HEK293 (cell line): ENCODE results near the gene NLRP6.
A peak's percentile ranks its signal among the peaks of the same experiment; 100 is the strongest.

ENCODE experiments used
- CTCF ChIA-PET: fragments of 350-600 bp; formaldehyde crosslinking; extraction: SDS; loops from one replicate; lab custom pipeline; 2021; ENCODE audit warnings: antibody characterized with exemption; lab: Yijun Ruan, JAX
- POLR2A ChIA-PET: fragments of 300-600 bp; formaldehyde crosslinking; extraction: SDS; loops from one replicate; lab custom pipeline; 2020; ENCODE audit warnings: antibody characterized with exemption, inconsistent platforms; lab: Yijun Ruan, JAX
- H3K27ac ChIP-seq: fragments of 200-500 bp; sonication (Bioruptor generic); 2 replicates; pipeline ENCODE4 v1.5.1; 2014; ENCODE audit warnings: low read depth, low read length, control low read depth, inconsistent platforms; ENCODE audit errors: extremely low read depth
- H3K36me3 ChIP-seq, 2 experiments: fragments of 200-500 bp in 1 of 2; sonication (Bioruptor generic) in 1 of 2; 1 replicate in 1 of 2; 2 replicates in 1 of 2; pipeline ENCODE4 v1.5.1; 2014 to 2017; ENCODE audit warnings: inconsistent platforms in 2 of 2, low read length in 2 of 2; ENCODE audit not compliant: control insufficient read depth in 2 of 2, insufficient read depth in 1 of 2
- H3K4me1 ChIP-seq: fragments of 200-500 bp; sonication (Bioruptor generic); 2 replicates; pipeline ENCODE4 v1.5.1; 2014; ENCODE audit warnings: mild to moderate bottlenecking, low read length, inconsistent platforms; ENCODE audit not compliant: control insufficient read depth, insufficient read depth
- H3K4me3 ChIP-seq: 2 replicates; pipeline ENCODE4 v1.5.1; 2011; ENCODE audit warnings: low read depth, mild to moderate bottlenecking, control low read depth, low read length, moderate library complexity
- H3K9me3 ChIP-seq: fragments of 200-500 bp; sonication (Bioruptor generic); 2 replicates; pipeline ENCODE4 v1.5.1; 2014; ENCODE audit warnings: low read depth, low read length, inconsistent platforms; ENCODE audit not compliant: control insufficient read depth, insufficient read depth
- GLIS1 ChIP-seq: fragments of 450-650 bp; formaldehyde crosslinking; IDR thresholded peaks from 2 replicates; pipeline ENCODE4 v1.5.1; 2016; ENCODE audit warnings: missing biosample characterization, missing genetic modification characterization
- SCRT2 ChIP-seq: fragments of 450-650 bp; formaldehyde crosslinking; IDR thresholded peaks from 2 replicates; pipeline ENCODE4 v1.5.1; 2016; ENCODE audit warnings: missing biosample characterization, missing genetic modification characterization
- SP3 ChIP-seq: fragments of 450-650 bp; formaldehyde crosslinking; IDR thresholded peaks from 2 replicates; pipeline ENCODE4 v1.5.1; 2016; ENCODE audit warnings: missing biosample characterization, missing genetic modification characterization
- ZNF114 ChIP-seq: fragments of 450-650 bp; formaldehyde crosslinking; IDR thresholded peaks from 2 replicates; pipeline ENCODE4 v1.5.0; 2017; ENCODE audit warnings: missing biosample characterization, missing genetic modification characterization
- ZNF133 ChIP-seq: fragments of 450-650 bp; formaldehyde crosslinking; IDR thresholded peaks from 2 replicates; pipeline ENCODE4 v1.5.1; 2016; ENCODE audit warnings: missing biosample characterization, missing genetic modification characterization
- ZNF16 ChIP-seq: fragments of 450-650 bp; formaldehyde crosslinking; IDR thresholded peaks from 2 replicates; pipeline ENCODE4 v1.5.1; 2016; ENCODE audit warnings: low read depth, missing biosample characterization, missing genetic modification characterization
- ZNF175 ChIP-seq: fragments of 450-650 bp; formaldehyde crosslinking; IDR thresholded peaks from 2 replicates; pipeline ENCODE4 v1.5.1; 2016; ENCODE audit warnings: missing biosample characterization, missing genetic modification characterization
- ZNF335 ChIP-seq: fragments of 450-650 bp; formaldehyde crosslinking; conservative IDR thresholded peaks from 2 replicates; pipeline ENCODE4 v1.5.1; 2016; ENCODE audit warnings: missing biosample characterization, missing genetic modification characterization
- ZNF423 ChIP-seq: fragments of 450-650 bp; formaldehyde crosslinking; IDR thresholded peaks from 2 replicates; pipeline ENCODE4 v1.5.1; 2016; ENCODE audit warnings: missing biosample characterization, missing genetic modification characterization
- ZNF501 ChIP-seq: fragments of 450-650 bp; formaldehyde crosslinking; IDR thresholded peaks from 2 replicates; pipeline ENCODE4 v1.5.1; 2016; ENCODE audit warnings: missing biosample characterization, missing genetic modification characterization
- ZNF518A ChIP-seq: fragments of 450-650 bp; formaldehyde crosslinking; conservative IDR thresholded peaks from 2 replicates; pipeline ENCODE4 v1.5.1; 2016; ENCODE audit warnings: low read depth, missing biosample characterization, missing genetic modification characterization
- ZNF654 ChIP-seq: fragments of 450-650 bp; formaldehyde crosslinking; IDR thresholded peaks from 2 replicates; pipeline ENCODE4 v1.5.1; 2016; ENCODE audit warnings: low read depth, missing biosample characterization, missing genetic modification characterization
- ZNF785 ChIP-seq: fragments of 450-650 bp; formaldehyde crosslinking; IDR thresholded peaks from 2 replicates; pipeline ENCODE4 v1.5.1; 2016; ENCODE audit warnings: missing biosample characterization, missing genetic modification characterization
- ZSCAN16 ChIP-seq: fragments of 450-650 bp; formaldehyde crosslinking; IDR thresholded peaks from 2 replicates; pipeline ENCODE4 v1.5.1; 2016; ENCODE audit warnings: missing biosample characterization, missing genetic modification characterization
- TF ChIP-seq, protein P1 (sequence below): fragments of 450-650 bp; formaldehyde crosslinking; IDR thresholded peaks from 2 replicates; pipeline ENCODE4 v1.5.1; 2016; ENCODE audit warnings: missing biosample characterization, missing genetic modification characterization, borderline replicate concordance

Gene NLRP6

DNA sequence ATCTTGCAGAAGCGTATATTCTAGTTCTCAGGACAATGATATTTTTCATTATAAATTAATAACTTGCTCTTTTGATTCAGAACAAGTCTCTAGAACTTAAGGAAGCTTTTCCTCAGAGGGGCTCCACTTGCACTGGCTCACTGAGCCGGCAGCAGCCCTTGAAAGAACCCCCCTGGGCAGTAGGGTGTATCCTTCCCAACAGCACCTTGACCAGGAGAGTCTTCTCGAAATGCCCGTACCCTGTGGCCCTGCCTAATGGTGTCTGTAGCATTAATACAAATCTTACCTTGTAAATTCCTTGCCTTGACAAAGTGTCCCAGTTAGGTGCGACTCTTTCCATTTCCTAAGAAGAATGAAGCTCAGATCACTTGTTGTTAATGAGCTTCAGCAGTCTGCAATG, 27.9 kb upstream of the NLRP6 start (continued):
- no peak for TF ChIP-seq ZNF518A (tag by site-specific recombination)
- TF ChIP-seq ZNF133 (tag by site-specific recombination), result no peak
- TF ChIP-seq ZNF785 (tag by site-specific recombination), result no peak
- TF ChIP-seq, protein P1, sequence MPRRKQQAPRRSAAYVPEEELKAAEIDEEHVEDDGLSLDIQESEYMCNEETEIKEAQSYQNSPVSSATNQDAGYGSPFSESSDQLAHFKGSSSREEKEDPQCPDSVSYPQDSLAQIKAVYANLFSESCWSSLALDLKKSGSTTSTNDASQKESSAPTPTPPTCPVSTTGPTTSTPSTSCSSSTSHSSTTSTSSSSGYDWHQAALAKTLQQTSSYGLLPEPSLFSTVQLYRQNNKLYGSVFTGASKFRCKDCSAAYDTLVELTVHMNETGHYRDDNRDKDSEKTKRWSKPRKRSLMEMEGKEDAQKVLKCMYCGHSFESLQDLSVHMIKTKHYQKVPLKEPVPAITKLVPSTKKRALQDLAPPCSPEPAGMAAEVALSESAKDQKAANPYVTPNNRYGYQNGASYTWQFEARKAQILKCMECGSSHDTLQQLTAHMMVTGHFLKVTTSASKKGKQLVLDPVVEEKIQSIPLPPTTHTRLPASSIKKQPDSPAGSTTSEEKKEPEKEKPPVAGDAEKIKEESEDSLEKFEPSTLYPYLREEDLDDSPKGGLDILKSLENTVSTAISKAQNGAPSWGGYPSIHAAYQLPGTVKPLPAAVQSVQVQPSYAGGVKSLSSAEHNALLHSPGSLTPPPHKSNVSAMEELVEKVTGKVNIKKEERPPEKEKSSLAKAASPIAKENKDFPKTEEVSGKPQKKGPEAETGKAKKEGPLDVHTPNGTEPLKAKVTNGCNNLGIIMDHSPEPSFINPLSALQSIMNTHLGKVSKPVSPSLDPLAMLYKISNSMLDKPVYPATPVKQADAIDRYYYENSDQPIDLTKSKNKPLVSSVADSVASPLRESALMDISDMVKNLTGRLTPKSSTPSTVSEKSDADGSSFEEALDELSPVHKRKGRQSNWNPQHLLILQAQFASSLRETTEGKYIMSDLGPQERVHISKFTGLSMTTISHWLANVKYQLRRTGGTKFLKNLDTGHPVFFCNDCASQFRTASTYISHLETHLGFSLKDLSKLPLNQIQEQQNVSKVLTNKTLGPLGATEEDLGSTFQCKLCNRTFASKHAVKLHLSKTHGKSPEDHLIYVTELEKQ (tag by site-specific recombination), result no peak

DNA sequence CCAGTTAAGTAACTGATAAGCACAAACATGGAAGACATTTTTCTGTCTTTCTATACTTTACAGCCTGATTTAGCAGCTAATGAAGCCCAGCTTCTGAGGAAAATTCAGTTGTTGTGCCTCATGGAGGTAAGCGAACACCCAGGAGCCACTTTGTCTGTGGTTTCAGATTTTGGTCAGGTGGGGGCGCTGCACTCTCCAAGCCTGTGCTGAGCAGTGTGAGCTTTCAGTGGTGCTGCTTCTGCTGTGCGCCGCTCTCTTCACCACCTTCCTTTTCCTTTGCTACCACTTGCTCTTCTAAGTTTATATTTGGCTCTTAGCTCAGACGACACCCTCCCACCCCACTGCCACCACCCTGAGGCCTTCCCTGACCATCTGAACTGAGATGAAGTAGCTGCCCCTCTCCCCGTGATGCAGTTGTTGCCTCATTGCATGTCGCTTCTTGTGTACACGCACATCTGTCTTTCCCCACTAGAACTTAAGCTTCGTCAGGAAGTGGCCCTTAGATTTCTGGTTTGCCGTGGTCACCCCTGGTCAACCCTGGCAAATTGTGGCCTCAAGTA, 27.4 kb upstream of the NLRP6 start:
- H3K27ac ChIP-seq, result no peak overlapping the region
- POLR2A ChIA-PET, result interaction anchor here (1.1 kb wide), 1 partner anchor 44 kb away, joined by 4 read pairs; the partner anchor contains the start of genes BET1L and RIC8A
- H3K36me3 ChIP-seq, result peaks cover 0 to 79% of the 10 kb centered on the region in 2 experiments
- TF ChIP-seq GLIS1 (tag by site-specific recombination), result no peak
- peak; percentile 40 for TF ChIP-seq ZNF654 (tag by site-specific recombination)
- CTCF ChIA-PET, result interaction anchor here (0.6 to 3.7 kb wide), 40 partner anchors 10 to 201 kb away, joined by 3 to 35 read pairs (median 5); partner anchors contain the start of genes BET1L, IFITM2, NLRP6 and PGGHG
- no peaks in the 10 kb centered on the region for H3K4me1 ChIP-seq
- H3K4me3 ChIP-seq, result no peak overlapping the region
- H3K9me3 ChIP-seq, result no peaks in the 10 kb centered on the region

- Histone ChIP-seq H3K9me3 (no peaks in the 10 kb centered on the region), H3K36me3 (peaks cover 0 to 71% of the 10 kb centered on the region in 2 experiments; a peak in 2 of 3 replicates), H3K27ac (no peak overlapping the region), H3K4me1 (no peaks in the 10 kb centered on the region), H3K4me3 (no peak overlapping the region)
- ChIA-PET POLR2A (interaction anchor here (1.1 kb wide), 1 partner anchor 44 kb away, joined by 4 read pairs; the partner anchor contains the start of genes BET1L and RIC8A), CTCF (interaction anchor here (0.6 to 3.7 kb wide), 27 partner anchors 9 to 197 kb away, joined by 3 to 35 read pairs (median 6); partner anchors contain the start of genes IFITM2, NLRP6, PSMD13 and SIRT3)
- TF ChIP-seq SCRT2 (peak; percentile 52; the same call in 1 of the 2 replicates), ZNF335 (no peak), SP3 (tag by site-specific recombination) (no peak)
Measured at GRCh38 chr11:251550-251949, 26.7 kb upstream of the NLRP6 start.

- Histone ChIP-seq H3K27ac (no peak overlapping the region), H3K36me3 (peaks cover 0 to 60% of the 10 kb centered on the region in 2 experiments; a peak in 2 of 3 replicates), H3K9me3 (no peaks in the 10 kb centered on the region), H3K4me1 (no peaks in the 10 kb centered on the region), H3K4me3 (no peak overlapping the region)
- ChIA-PET POLR2A (no interaction called here), CTCF (interaction anchor here (1.2 to 2.9 kb wide), 2 partner anchors 8 to 15 kb away, joined by 4 to 30 read pairs; no protein-coding TSS in a partner anchor)
- no peak for TF ChIP-seq ZSCAN16 (tag by site-specific recombination)
- no peak for TF ChIP-seq ZNF423 (tag by site-specific recombination)
- TF ChIP-seq ZNF501 (tag by site-specific recombination), result no peak
- TF ChIP-seq ZNF114 (tag by site-specific recombination), result no peak
- no peak for TF ChIP-seq ZNF16 (tag by site-specific recombination)
- no peak for TF ChIP-seq ZNF175 (tag by site-specific recombination)
Measured at GRCh38 chr11:252666-253065, 25.5 kb upstream of the NLRP6 start.
